Activated CD4-positive, alpha-beta T cell treated with anti-CD3 and anti-CD28 coated beads for 48 hours (primary cell): ENCODE data around the gene NXPE3.
A peak's percentile ranks its signal among the peaks of the same experiment; 100 is the strongest.
"Not testable (repeated sequence)": the region's sequence is repeated elsewhere in the genome, so short reads cannot be mapped to it uniquely, and the experiment has no call there.

Source experiments
- DNase-seq: peaks from one replicate; pipeline ENCODE4 v3.0.0-alpha.2; 2020

The NXPE3 gene

GRCh38 chr3:101779047-101779821 is at the start of gene NXPE3:
Gene NXPE3, plus strand, starts transcription at chr3:101779211. Its CDS starts 6,386 bp downstream, at chr3:101785597.
- DNase-seq: peak; percentile 96

- no peak for DNase-seq
Measured at GRCh38 chr3:101729586-101729985, 49.4 kb upstream of the NXPE3 start.

- no peak for DNase-seq
Measured at GRCh38 chr3:101730839-101731238, 48.2 kb upstream of the NXPE3 start.

GRCh38 chr3:101732240-101732641 is 46.8 kb upstream of the NXPE3 start:
- DNase-seq: no peak

GRCh38 chr3:101735833-101736232 is 43.2 kb upstream of the NXPE3 start:
- DNase-seq: no peak

- DNase-seq: not testable (repeated sequence)
Measured at GRCh38 chr3:101741914-101742313, 37.1 kb upstream of the NXPE3 start.

- no peak for DNase-seq
Measured at GRCh38 chr3:101744811-101745210, 34.2 kb upstream of the NXPE3 start.

- not testable (repeated sequence) for DNase-seq
Measured at GRCh38 chr3:101745934-101746333, 33.1 kb upstream of the NXPE3 start.

GRCh38 chr3:101753386-101754113 is 25.5 kb upstream of the NXPE3 start:
- DNase-seq: not testable (repeated sequence)

GRCh38 chr3:101758224-101758623 is 20.8 kb upstream of the NXPE3 start:
- DNase-seq: no peak

- DNase-seq: no peak
Measured at GRCh38 chr3:101762041-101762646, 16.9 kb upstream of the NXPE3 start.

- DNase-seq: not testable (repeated sequence)
Measured at GRCh38 chr3:101777745-101778281, 1.2 kb upstream of the NXPE3 start.

- no peak for DNase-seq
Measured at GRCh38 chr3:101778385-101779046, 495 bp upstream of the NXPE3 start.

GRCh38 chr3:101779822-101780381 is 891 bp downstream of the NXPE3 start:
- DNase-seq: no peak

GRCh38 chr3:101780661-101781060 is 1.6 kb downstream of the NXPE3 start:
- no peak for DNase-seq

- no peak for DNase-seq
Measured at GRCh38 chr3:101781166-101781565, 2.2 kb downstream of the NXPE3 start.

- DNase-seq: no peak
Measured at GRCh38 chr3:101784855-101785613, 6.0 kb downstream of the NXPE3 start.

- DNase-seq: no peak
Measured at GRCh38 chr3:101791778-101792177, 12.8 kb downstream of the NXPE3 start.

GRCh38 chr3:101796077-101796680 is 17.2 kb downstream of the NXPE3 start:
- no peak for DNase-seq

- DNase-seq: no peak
Measured at GRCh38 chr3:101801174-101801573, 22.2 kb downstream of the NXPE3 start.

- no peak for DNase-seq
Measured at GRCh38 chr3:101802179-101802578, 23.2 kb downstream of the NXPE3 start.
